ENCODE measurements around the gene PLCL2.

DNA sequence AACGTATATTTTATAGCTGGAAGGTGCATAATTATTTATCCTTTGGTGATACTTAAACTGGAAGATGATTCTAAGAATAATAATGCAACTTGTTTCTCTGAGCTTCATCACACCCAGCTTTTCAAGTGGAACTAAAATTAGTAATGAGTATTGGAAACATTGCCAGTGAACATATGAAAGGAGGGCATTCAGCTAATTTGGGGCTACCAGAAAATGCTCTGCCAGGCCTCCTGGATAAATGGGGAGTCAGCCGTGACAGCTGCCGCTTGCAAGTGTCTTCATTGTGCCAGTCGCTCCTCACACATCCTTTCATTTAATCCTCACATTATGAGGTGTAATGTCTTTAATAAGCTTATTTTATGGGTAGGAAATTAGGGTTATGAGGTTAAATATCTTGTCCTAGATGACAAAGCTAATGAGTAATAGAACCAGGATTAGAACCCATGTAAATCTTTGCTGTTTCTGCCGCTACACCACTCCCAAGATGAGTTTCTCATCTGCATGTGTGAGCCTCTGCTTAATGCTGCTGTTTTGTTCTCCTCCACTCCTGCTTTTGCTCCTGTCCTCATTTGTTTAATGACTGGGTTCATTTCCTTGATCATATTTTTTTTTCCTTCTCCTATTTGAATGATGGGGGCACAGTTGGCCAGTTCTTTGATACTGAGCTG, 155.7 kb downstream of the PLCL2 start:
- TF ChIP-seq CTCF (IDR thresholded peaks at IDR 0.05; ENCODE audit: extremely low read depth in 1 of 2, insufficient read depth in 1 of 2, low read depth in 1 of 2, low read length in 2 of 2) (no peak), EZH2 (IDR thresholded peaks at IDR 0.05; ENCODE audit: borderline replicate concordance, low read depth, low read length, severe bottlenecking) (no peak), POLR2A (IDR thresholded peaks at IDR 0.05; ENCODE audit: low read depth, low read length) (no peak), POLR2AphosphoS5 (IDR thresholded peaks at IDR 0.05; ENCODE audit: insufficient read depth, low read depth, low read length) (no peak), GATA2 (IDR thresholded peaks at IDR 0.05; ENCODE audit: insufficient read depth, insufficient read length, low read depth, low read length) (no peak), MAX (IDR thresholded peaks at IDR 0.05; ENCODE audit: insufficient read depth, insufficient read length) (no peak), JUN (IDR thresholded peaks at IDR 0.05; ENCODE audit: borderline replicate concordance, insufficient read depth, insufficient read length, low read depth) (no peak), FOS (IDR thresholded peaks at IDR 0.05; ENCODE audit: borderline replicate concordance, insufficient read depth, low read length) (no peak), MYC (IDR thresholded peaks at IDR 0.05; ENCODE audit: low read depth, low read length) (no peak)
